ENCODE measurements around the gene ZNF319. TPM values are rescaled to one million over a fixed set of nuclear protein-coding genes. Genes with fewer than 3 reads are reported as not detected.

The ZNF319 gene
- total RNA-seq, 1 donor from 2014 or later: 11.5 TPM

- no peak overlapping the region for H3K9ac ChIP-seq (ENCODE audit: low read length)
Measured at GRCh38 chr16:58042886-58043515, 42.5 kb upstream of the ZNF319 start.

DNA sequence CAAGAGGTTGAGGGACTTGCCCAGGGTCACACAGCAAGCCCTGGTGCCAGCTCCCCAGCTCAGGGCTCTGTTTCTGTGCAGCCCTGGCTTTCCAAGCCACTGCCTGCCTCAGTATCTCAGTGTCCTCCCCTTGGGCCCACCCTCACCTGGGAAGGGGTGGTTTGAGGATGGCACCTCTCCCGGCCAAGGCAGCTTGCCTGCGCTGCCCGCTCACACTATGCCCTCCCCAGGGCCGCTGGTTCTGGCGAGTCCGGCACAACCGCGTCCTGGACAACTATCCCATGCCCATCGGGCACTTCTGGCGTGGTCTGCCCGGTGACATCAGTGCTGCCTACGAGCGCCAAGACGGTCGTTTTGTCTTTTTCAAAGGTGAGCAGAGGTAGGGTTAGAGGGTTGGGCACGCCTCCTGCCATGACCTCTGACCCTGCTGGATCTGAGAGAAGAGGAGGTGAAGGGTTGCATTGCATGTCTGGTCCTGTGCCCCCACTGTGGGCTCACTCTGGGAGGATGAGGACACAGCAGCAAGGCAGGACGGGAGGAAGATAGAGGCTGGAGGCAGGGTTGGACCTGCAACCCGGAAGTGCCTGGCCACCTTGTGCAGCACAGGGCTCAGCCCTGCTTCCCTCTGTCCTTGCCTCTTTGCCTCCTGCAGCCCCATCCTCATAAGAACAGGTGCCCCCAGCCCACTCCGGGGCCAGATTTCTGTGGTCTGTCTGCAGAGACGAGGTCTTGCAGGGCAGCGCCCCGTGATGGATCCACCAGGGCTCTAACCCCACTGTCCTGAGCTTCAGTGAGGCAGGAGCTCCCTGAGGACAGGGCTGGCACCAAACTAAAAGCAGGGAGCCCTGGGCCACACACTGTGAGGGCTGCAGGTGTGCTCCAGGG is 41.8 kb upstream of the ZNF319 start:
- Histone ChIP-seq H3K79me2 (ENCODE audit: insufficient read depth, low read length) (no peaks in the 10 kb centered on the region), H3K9ac (ENCODE audit: low read length) (no peak overlapping the region), H4K20me1 (ENCODE audit: insufficient read depth, low read length) (no peaks in the 10 kb centered on the region), H2AFZ (ENCODE audit: low read depth, low read length) (no peak overlapping the region), H3K27me3 (ENCODE audit: insufficient read depth, low read length) (no peaks in the 10 kb centered on the region), H3K36me3 (ENCODE audit: insufficient read depth, low read length) (no peaks in the 10 kb centered on the region), H3K27ac (ENCODE audit: low read depth, low read length) (no peak overlapping the region), H3K4me3 (ENCODE audit: insufficient read depth, low read depth, low read length) (no peak overlapping the region), H3K9me3 (ENCODE audit: insufficient read depth, low read depth, low read length) (no peaks in the 10 kb centered on the region), H3K4me1 (ENCODE audit: insufficient read depth, low read length) (no peaks in the 10 kb centered on the region), H3K4me2 (ENCODE audit: low read length) (no peak overlapping the region)
- H3K27me3 Mint-ChIP-seq (ENCODE audit: low read depth, unreplicated experiment): no peaks in the 10 kb centered on the region
- H3K27ac Mint-ChIP-seq (ENCODE audit: unreplicated experiment): no peak overlapping the region
- TF ChIP-seq EZH2 (IDR thresholded peaks at IDR 0.05; ENCODE audit: insufficient read depth, low read length): no peak
- TF ChIP-seq CTCF (IDR thresholded peaks at IDR 0.05; ENCODE audit: insufficient read depth, low read depth, low read length): no peak
- H3K4me3 Mint-ChIP-seq (ENCODE audit: unreplicated experiment): no peak overlapping the region
- no peaks in the 10 kb centered on the region for H3K9me3 Mint-ChIP-seq (ENCODE audit: unreplicated experiment)
- FAIRE-seq: no peak
- H3K4me1 Mint-ChIP-seq (ENCODE audit: low read depth, unreplicated experiment): no peaks in the 10 kb centered on the region
- DNase-seq (ENCODE audit: low read depth): no peak
- peaks cover 7% of the 10 kb centered on the region for H3K36me3 Mint-ChIP-seq (ENCODE audit: low read depth, unreplicated experiment)

More at GRCh38 chr16:58042886-58043515, 42.5 kb upstream of the ZNF319 start:
- Histone ChIP-seq H3K4me3 (ENCODE audit: insufficient read depth, low read depth, low read length) (no peak overlapping the region), H4K20me1 (ENCODE audit: insufficient read depth, low read length) (no peaks in the 10 kb centered on the region), H2AFZ (ENCODE audit: low read depth, low read length) (no peak overlapping the region), H3K79me2 (ENCODE audit: insufficient read depth, low read length) (no peaks in the 10 kb centered on the region), H3K27ac (ENCODE audit: low read depth, low read length) (no peak overlapping the region), H3K27me3 (ENCODE audit: insufficient read depth, low read length) (no peaks in the 10 kb centered on the region), H3K4me1 (ENCODE audit: insufficient read depth, low read length) (no peaks in the 10 kb centered on the region), H3K9me3 (ENCODE audit: insufficient read depth, low read depth, low read length) (no peaks in the 10 kb centered on the region), H3K4me2 (ENCODE audit: low read length) (no peak overlapping the region), H3K36me3 (ENCODE audit: insufficient read depth, low read length) (no peaks in the 10 kb centered on the region)
- TF ChIP-seq EZH2 (IDR thresholded peaks at IDR 0.05; ENCODE audit: insufficient read depth, low read length): no peak
- no peak for TF ChIP-seq CTCF (IDR thresholded peaks at IDR 0.05; ENCODE audit: insufficient read depth, low read depth, low read length)
- H3K36me3 Mint-ChIP-seq (ENCODE audit: low read depth, unreplicated experiment): peaks cover 5% of the 10 kb centered on the region
- H3K4me1 Mint-ChIP-seq (ENCODE audit: low read depth, unreplicated experiment): no peaks in the 10 kb centered on the region
- H3K4me3 Mint-ChIP-seq (ENCODE audit: unreplicated experiment): no peak overlapping the region
- FAIRE-seq (no peak), DNase-seq (ENCODE audit: low read depth) (no peak)
- H3K27ac Mint-ChIP-seq (ENCODE audit: unreplicated experiment): no peak overlapping the region
- H3K27me3 Mint-ChIP-seq (ENCODE audit: low read depth, unreplicated experiment): no peaks in the 10 kb centered on the region
- no peaks in the 10 kb centered on the region for H3K9me3 Mint-ChIP-seq (ENCODE audit: unreplicated experiment)

DNA sequence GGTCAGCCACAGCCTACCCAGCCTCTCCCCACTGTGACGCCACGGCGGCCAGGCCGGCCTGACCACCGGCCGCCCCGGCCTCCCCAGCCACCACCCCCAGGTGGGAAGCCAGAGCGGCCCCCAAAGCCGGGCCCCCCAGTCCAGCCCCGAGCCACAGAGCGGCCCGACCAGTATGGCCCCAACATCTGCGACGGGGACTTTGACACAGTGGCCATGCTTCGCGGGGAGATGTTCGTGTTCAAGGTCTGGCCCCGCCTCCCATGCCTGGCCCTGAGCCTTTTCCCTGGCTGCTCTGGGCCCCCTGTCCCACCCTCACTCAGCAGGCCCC is 41.1 kb upstream of the ZNF319 start:
- H4K20me1 ChIP-seq (ENCODE audit: insufficient read depth, low read length): no peaks in the 10 kb centered on the region
- DNase-seq (ENCODE audit: low read depth) (no peak), FAIRE-seq (no peak)
- no peaks in the 10 kb centered on the region for H3K9me3 Mint-ChIP-seq (ENCODE audit: unreplicated experiment)
- H3K4me2 ChIP-seq (ENCODE audit: low read length): no peak overlapping the region
- H3K27ac ChIP-seq (ENCODE audit: low read depth, low read length): no peak overlapping the region
- no peaks in the 10 kb centered on the region for H3K79me2 ChIP-seq (ENCODE audit: insufficient read depth, low read length)
- no peak overlapping the region for H3K4me3 Mint-ChIP-seq (ENCODE audit: unreplicated experiment)
- no peak overlapping the region for H3K4me3 ChIP-seq (ENCODE audit: insufficient read depth, low read depth, low read length)
- H3K9me3 ChIP-seq (ENCODE audit: insufficient read depth, low read depth, low read length): no peaks in the 10 kb centered on the region
- TF ChIP-seq CTCF (IDR thresholded peaks at IDR 0.05; ENCODE audit: insufficient read depth, low read depth, low read length) (no peak), EZH2 (IDR thresholded peaks at IDR 0.05; ENCODE audit: insufficient read depth, low read length) (no peak)
- peaks cover 2% of the 10 kb centered on the region for H3K27me3 Mint-ChIP-seq (ENCODE audit: low read depth, unreplicated experiment)
- H3K4me1 Mint-ChIP-seq (ENCODE audit: low read depth, unreplicated experiment): no peaks in the 10 kb centered on the region
- no peak overlapping the region for H3K9ac ChIP-seq (ENCODE audit: low read length)
- no peaks in the 10 kb centered on the region for H3K27me3 ChIP-seq (ENCODE audit: insufficient read depth, low read length)
- no peak overlapping the region for H3K27ac Mint-ChIP-seq (ENCODE audit: unreplicated experiment)
- H3K36me3 ChIP-seq (ENCODE audit: insufficient read depth, low read length): no peaks in the 10 kb centered on the region
- no peaks in the 10 kb centered on the region for H3K4me1 ChIP-seq (ENCODE audit: insufficient read depth, low read length)
- H3K36me3 Mint-ChIP-seq (ENCODE audit: low read depth, unreplicated experiment): peaks cover 9% of the 10 kb centered on the region
- no peak overlapping the region for H2AFZ ChIP-seq (ENCODE audit: low read depth, low read length)

Data from astrocyte (in vitro differentiated cells and primary cell).